ENCODE measurements around the gene KIAA0930. TPM values are rescaled to one million over a fixed set of nuclear protein-coding genes. Genes with fewer than 3 reads are reported as not detected.

KIAA0930 gene
- total RNA-seq, 6 donors from 2014 or later: 31.2 to 103 (median 42.8) TPM

- ATAC-seq (ENCODE audit: low FRiP score in 2 of 2): no peak
- Histone ChIP-seq H3K36me3 (peaks cover 0 to 5% (median under 1%) of the 10 kb centered on the region in 4 donors), H3K27me3 (no peaks in the 10 kb centered on the region), H3K9me3 (no peaks in the 10 kb centered on the region), H3K4me3 (no peak overlapping the region), H3K27ac (no peak overlapping the region), H3K4me1 (peaks cover 9 to 25% (median 11%) of the 10 kb centered on the region in 4 donors)
- DNase-seq: no peak
- 92 to 94% methylated on average over 7 to 10 of the region's 10 CpGs for WGBS, 2 donors
- TF ChIP-seq POLR2AphosphoS5 (IDR thresholded peaks at IDR 0.05): no peak
- no peak for TF ChIP-seq CTCF (IDR thresholded peaks at IDR 0.05)
- no peak for TF ChIP-seq EP300 (IDR thresholded peaks at IDR 0.05)
- no peak for TF ChIP-seq POLR2A (IDR thresholded peaks at IDR 0.05)
Observed at GRCh38 chr22:45233386-45233785, 7.3 kb downstream of the KIAA0930 start.

DNA sequence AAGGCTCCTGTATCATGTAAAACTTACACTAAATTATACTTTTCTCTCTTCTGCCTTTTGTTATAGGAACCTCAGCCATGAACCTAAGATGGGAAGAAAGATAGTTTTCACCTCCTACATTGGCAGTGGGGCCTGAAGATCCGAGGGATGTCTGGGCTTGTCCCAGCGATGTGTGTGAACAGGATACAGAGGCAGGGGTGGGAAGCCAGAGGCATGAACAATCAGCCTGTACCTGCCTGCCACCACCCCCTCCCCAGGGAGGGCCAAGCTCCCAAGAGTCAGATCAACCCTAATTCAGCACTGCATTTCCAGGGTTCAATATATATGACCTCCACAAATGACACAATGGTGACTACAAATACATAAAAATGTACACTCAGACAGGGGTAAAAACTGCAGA, 9.4 kb downstream of the KIAA0930 start:
- peak overlapping the region in 1 of 4 donors; percentile 64 for H3K27ac ChIP-seq
- DNase-seq (no peak), ATAC-seq (ENCODE audit: low FRiP score in 2 of 2) (no peak)
- no peak overlapping the region for H3K4me3 ChIP-seq
- WGBS, 2 donors: 92 to 100% methylated on average over 2 of the region's 2 CpGs
- no peaks in the 10 kb centered on the region for H3K36me3 ChIP-seq
- no peaks in the 10 kb centered on the region for H3K9me3 ChIP-seq
- no peaks in the 10 kb centered on the region for H3K27me3 ChIP-seq
- TF ChIP-seq CTCF (IDR thresholded peaks at IDR 0.05): no peak
- peaks cover 18 to 28% (median 23%) of the 10 kb centered on the region in 4 donors for H3K4me1 ChIP-seq

- ATAC-seq (ENCODE audit: low FRiP score in 2 of 2): no peak
- H3K4me1 ChIP-seq: peaks cover 24 to 39% (median 27%) of the 10 kb centered on the region in 4 donors
- H3K4me3 ChIP-seq: no peak overlapping the region
- DNase-seq: peak in 1 of 2 donors; percentile 50
- TF ChIP-seq POLR2AphosphoS5 (IDR thresholded peaks at IDR 0.05): no peak
- no peak for TF ChIP-seq POLR2A (IDR thresholded peaks at IDR 0.05)
- TF ChIP-seq CTCF (IDR thresholded peaks at IDR 0.05): no peak
- TF ChIP-seq EP300 (IDR thresholded peaks at IDR 0.05): no peak
- no peaks in the 10 kb centered on the region for H3K9me3 ChIP-seq
- H3K27me3 ChIP-seq: no peaks in the 10 kb centered on the region
- WGBS, 2 donors: 75 to 77% methylated on average over 11 to 16 of the region's 16 CpGs
- H3K36me3 ChIP-seq: no peaks in the 10 kb centered on the region
- H3K27ac ChIP-seq: peak overlapping the region in 3 of 4 donors; percentile 34 to 64 (median 64)
Observed at GRCh38 chr22:45230026-45230721, 10.5 kb downstream of the KIAA0930 start.

DNA sequence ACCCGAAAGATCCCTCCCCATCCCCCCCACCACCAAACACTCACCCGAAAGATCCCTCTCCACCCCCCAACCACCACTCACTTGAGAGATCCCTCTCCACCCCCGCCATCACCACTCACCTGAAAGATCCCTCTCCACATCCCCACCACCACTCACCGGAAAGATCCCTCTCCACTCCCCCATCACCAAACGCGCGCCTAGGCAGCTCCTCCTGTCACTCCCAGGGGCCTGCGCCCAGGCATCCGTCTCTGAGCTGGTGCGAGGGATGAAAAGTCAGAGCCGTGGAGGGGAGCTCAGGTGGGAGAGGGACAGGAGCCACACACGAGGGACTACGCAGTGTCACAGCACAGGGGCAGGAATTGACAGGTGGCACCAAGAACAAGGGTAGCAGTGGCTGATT, 11.5 kb downstream of the KIAA0930 start:
- peak overlapping the region in 1 of 4 donors; percentile 64 for H3K27ac ChIP-seq
- DNase-seq (no peak), ATAC-seq (ENCODE audit: low FRiP score in 2 of 2) (no peak)

More for the DNA sequence above, 11.5 kb downstream of the KIAA0930 start:
- no peaks in the 10 kb centered on the region for H3K27me3 ChIP-seq
- H3K9me3 ChIP-seq: no peaks in the 10 kb centered on the region
- TF ChIP-seq CTCF (IDR thresholded peaks at IDR 0.05): no peak
- no peak for TF ChIP-seq POLR2A (IDR thresholded peaks at IDR 0.05)
- TF ChIP-seq EP300 (IDR thresholded peaks at IDR 0.05): no peak
- TF ChIP-seq POLR2AphosphoS5 (IDR thresholded peaks at IDR 0.05): no peak
- WGBS, 2 donors: 92 to 96% methylated on average over 7 to 9 of the region's 13 CpGs
- no peak overlapping the region for H3K4me3 ChIP-seq
- H3K36me3 ChIP-seq: no peaks in the 10 kb centered on the region
- H3K4me1 ChIP-seq: peaks cover 29 to 47% (median 33%) of the 10 kb centered on the region in 4 donors
